Activated naive CD8-positive, alpha-beta T cell (primary cell): ENCODE data around the gene FIBIN.
"Not testable (repeated sequence)": the region's sequence is repeated elsewhere in the genome, so short reads cannot be mapped to it uniquely, and the experiment has no call there.

ENCODE experiments used
- H3K27ac Mint-ChIP-seq: one replicate; pipeline ENCODE4 v1.8.0; 2021; ENCODE audit warnings: mixed read lengths
- H3K27me3 Mint-ChIP-seq: one replicate; pipeline ENCODE4 v1.8.0; 2021; ENCODE audit warnings: mixed read lengths
- H3K36me3 Mint-ChIP-seq: one replicate; pipeline ENCODE4 v1.8.0; 2021; ENCODE audit warnings: mixed read lengths
- H3K4me1 Mint-ChIP-seq: one replicate; pipeline ENCODE4 v1.8.0; 2021; ENCODE audit warnings: low read depth, mixed read lengths
- H3K4me3 Mint-ChIP-seq: one replicate; pipeline ENCODE4 v1.8.0; 2021; ENCODE audit warnings: mild to moderate bottlenecking, mixed read lengths
- H3K9me3 Mint-ChIP-seq: one replicate; pipeline ENCODE4 v1.8.0; 2021; ENCODE audit warnings: low read depth, mixed read lengths

Gene FIBIN

DNA sequence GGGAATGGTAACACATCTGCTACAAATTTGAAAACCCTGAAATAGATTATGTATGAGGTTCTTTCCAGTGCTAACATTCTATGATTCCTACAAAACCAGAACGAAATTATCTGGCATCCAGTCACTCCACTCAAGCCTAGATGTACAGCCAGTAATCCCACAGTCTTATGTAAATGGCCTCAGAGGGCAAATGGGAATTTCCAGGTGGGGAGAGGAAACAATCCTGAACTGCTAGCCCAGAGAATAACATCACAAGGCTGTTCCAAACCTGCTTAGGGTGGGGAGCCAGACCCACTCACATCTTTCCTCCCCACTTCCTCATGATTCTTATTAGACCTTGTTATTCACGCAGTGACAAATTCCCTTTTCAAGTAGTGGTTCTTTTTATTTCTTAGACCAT lies 3.5 kb downstream of the FIBIN start:
- no peak overlapping the region for H3K27ac Mint-ChIP-seq
- no peak overlapping the region for H3K4me3 Mint-ChIP-seq
- H3K4me1 Mint-ChIP-seq = no peaks in the 10 kb centered on the region

DNA sequence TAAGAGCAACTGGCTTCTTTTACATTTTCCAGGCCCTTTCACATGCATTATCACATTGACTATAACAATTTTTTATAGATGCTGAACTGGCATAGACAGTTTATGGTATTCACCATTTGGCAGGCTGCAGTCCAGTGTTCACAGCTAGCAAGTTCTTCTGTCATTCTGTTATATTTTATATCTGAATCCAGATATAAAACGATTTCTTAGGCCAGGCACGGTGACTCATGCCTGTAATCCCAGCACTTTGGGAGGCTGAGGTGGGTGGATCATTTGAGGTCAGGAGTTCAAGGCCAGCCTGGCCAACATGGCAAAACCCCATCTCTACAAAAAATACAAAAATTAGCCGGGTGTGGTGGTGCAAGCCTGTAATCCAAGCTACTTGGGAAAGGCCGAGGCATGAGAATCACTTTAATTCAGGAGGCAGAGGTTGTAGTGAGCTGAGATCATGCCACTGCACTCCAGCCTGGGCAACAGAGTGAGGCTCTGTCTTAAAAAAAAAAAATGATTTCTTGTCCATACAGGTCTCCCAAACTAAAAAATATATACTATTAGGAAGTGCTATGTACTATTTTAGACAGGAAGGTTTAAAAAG lies 7.3 kb downstream of the FIBIN start:
- not testable (repeated sequence) for H3K4me1 Mint-ChIP-seq, H3K27ac Mint-ChIP-seq

More for the DNA sequence above, 3.5 kb downstream of the FIBIN start:
- H3K36me3 Mint-ChIP-seq = no peaks in the 10 kb centered on the region
- no peaks in the 10 kb centered on the region for H3K9me3 Mint-ChIP-seq
- H3K27me3 Mint-ChIP-seq = peaks cover 3% of the 10 kb centered on the region

DNA sequence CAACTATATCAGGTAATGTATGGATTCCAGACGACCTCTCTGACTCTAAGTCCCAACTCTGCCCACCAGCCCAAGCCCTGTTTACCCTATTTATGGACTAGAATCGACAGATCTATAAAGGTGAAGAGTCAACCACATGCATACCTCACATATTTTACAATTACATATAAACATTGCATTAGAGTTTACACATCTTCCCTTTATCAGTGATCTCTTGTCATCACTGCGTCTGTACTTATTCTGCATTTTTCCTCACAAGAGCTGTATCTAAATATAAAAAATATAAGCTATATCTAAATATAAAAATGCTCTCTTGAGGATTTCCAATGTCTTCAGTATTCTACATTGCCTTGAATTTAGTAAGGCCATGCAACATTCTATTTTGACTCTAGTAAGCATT lies 8.5 kb downstream of the FIBIN start:
- H3K27ac Mint-ChIP-seq = no peak overlapping the region
- H3K4me1 Mint-ChIP-seq = no peaks in the 10 kb centered on the region
- H3K9me3 Mint-ChIP-seq = peaks cover 3% of the 10 kb centered on the region
- H3K27me3 Mint-ChIP-seq = no peaks in the 10 kb centered on the region
- no peaks in the 10 kb centered on the region for H3K36me3 Mint-ChIP-seq
- H3K4me3 Mint-ChIP-seq = no peak overlapping the region

More for the DNA sequence above, 7.3 kb downstream of the FIBIN start:
- H3K9me3 Mint-ChIP-seq, H3K27me3 Mint-ChIP-seq, H3K4me3 Mint-ChIP-seq, H3K36me3 Mint-ChIP-seq: not testable (repeated sequence)

- no peaks in the 10 kb centered on the region for H3K27me3 Mint-ChIP-seq
- H3K27ac Mint-ChIP-seq = no peak overlapping the region
- H3K9me3 Mint-ChIP-seq = peaks cover 3% of the 10 kb centered on the region
- no peaks in the 10 kb centered on the region for H3K4me1 Mint-ChIP-seq
- H3K36me3 Mint-ChIP-seq = no peaks in the 10 kb centered on the region
- no peak overlapping the region for H3K4me3 Mint-ChIP-seq
These were observed 8.9 kb downstream of the FIBIN start for GRCh38 chr11:27002838-27003237.

GRCh38 chr11:27004103-27004502 lies 10.2 kb downstream of the FIBIN start:
- H3K4me3 Mint-ChIP-seq = no peak overlapping the region
- H3K36me3 Mint-ChIP-seq = no peaks in the 10 kb centered on the region
- no peaks in the 10 kb centered on the region for H3K27me3 Mint-ChIP-seq
- H3K9me3 Mint-ChIP-seq = peaks cover 3% of the 10 kb centered on the region
- H3K27ac Mint-ChIP-seq = no peak overlapping the region
- no peaks in the 10 kb centered on the region for H3K4me1 Mint-ChIP-seq

- Mint-ChIP-seq H3K4me1 (no peaks in the 10 kb centered on the region), H3K27me3 (no peaks in the 10 kb centered on the region), H3K36me3 (no peaks in the 10 kb centered on the region), H3K27ac (no peak overlapping the region), H3K9me3 (peaks cover 7% of the 10 kb centered on the region), H3K4me3 (no peak overlapping the region)
These were observed 15.1 kb downstream of the FIBIN start for GRCh38 chr11:27008811-27009535.

DNA sequence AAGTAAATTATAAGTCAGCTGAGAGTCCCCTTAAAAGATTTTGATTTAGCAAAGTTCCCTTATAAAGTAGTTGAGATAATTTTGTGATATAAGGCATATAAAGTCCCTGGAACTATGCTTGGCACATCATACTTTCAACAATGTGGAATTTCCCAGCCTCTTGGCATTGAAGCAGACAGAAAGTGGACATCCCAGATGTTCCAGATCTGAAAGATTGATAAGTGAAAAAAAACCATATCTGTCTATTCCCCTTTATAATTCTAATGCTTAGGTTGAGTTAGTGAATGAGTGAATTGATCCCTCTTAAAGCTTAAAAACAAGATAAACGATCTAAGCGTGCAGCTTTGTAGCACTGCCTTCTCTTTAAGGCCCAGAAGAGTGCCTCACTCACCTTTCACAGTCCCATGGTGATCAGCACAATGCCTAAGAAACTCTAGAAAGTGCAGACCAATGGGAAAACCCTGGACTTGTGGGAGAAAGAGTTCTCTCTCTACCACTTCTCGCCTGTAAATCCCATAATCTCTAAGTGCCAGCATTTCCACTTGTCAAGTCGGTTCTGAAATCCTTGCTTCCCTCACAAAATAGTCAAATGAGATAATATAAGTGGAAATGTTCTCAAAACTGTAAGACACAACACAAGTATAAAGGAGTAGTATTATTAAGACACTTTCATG lies 17.8 kb downstream of the FIBIN start:
- Mint-ChIP-seq H3K36me3 (no peaks in the 10 kb centered on the region), H3K27ac (no peak overlapping the region), H3K27me3 (no peaks in the 10 kb centered on the region), H3K9me3 (peaks cover 4% of the 10 kb centered on the region), H3K4me1 (no peaks in the 10 kb centered on the region), H3K4me3 (no peak overlapping the region)

DNA sequence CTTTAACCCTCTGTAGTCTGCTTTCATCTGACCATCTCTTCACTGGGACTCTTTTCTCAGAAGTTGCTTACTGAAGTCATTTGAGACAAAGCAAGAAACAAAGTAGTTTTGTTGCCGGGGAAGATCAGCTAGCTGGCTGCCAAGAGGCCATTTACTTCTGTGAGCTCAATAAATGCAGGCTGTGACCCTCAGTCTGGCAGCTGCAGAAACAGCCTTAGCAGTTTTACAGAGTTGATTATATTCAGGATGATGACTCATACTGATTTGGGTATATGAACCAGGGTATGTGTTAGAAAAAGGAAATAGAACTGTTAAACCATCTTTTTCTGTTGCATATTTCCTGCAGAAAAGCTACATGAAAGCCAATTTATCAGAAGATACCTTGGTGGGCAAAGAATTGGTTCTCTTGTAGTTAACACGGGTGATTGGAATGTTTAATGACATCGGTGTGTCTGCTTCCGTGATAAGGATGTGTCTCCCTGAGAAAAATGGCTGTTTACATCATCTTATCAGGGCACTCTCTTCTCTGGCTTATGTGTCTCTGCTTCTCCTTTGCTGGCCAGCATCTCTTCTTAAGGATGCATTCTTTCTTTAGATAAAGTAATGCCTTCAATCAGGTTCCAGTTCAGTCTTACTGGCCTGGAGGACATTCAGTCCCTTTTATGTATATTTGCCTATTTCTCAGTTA lies 18.5 kb downstream of the FIBIN start:
- Mint-ChIP-seq H3K4me1 (no peaks in the 10 kb centered on the region), H3K9me3 (peaks cover 4% of the 10 kb centered on the region), H3K27me3 (no peaks in the 10 kb centered on the region), H3K27ac (no peak overlapping the region), H3K4me3 (no peak overlapping the region), H3K36me3 (no peaks in the 10 kb centered on the region)

- H3K27ac Mint-ChIP-seq = no peak overlapping the region
- H3K4me1 Mint-ChIP-seq = no peaks in the 10 kb centered on the region
- peaks cover 4% of the 10 kb centered on the region for H3K9me3 Mint-ChIP-seq
- H3K36me3 Mint-ChIP-seq = no peaks in the 10 kb centered on the region
- no peak overlapping the region for H3K4me3 Mint-ChIP-seq
- H3K27me3 Mint-ChIP-seq = no peaks in the 10 kb centered on the region
These were observed 20.0 kb downstream of the FIBIN start for GRCh38 chr11:27013781-27014361.

- Mint-ChIP-seq H3K4me3 (no peak overlapping the region), H3K9me3 (no peaks in the 10 kb centered on the region), H3K4me1 (no peaks in the 10 kb centered on the region), H3K27me3 (no peaks in the 10 kb centered on the region), H3K36me3 (no peaks in the 10 kb centered on the region), H3K27ac (no peak overlapping the region)
These were observed 25.1 kb downstream of the FIBIN start for GRCh38 chr11:27018902-27019529.

DNA sequence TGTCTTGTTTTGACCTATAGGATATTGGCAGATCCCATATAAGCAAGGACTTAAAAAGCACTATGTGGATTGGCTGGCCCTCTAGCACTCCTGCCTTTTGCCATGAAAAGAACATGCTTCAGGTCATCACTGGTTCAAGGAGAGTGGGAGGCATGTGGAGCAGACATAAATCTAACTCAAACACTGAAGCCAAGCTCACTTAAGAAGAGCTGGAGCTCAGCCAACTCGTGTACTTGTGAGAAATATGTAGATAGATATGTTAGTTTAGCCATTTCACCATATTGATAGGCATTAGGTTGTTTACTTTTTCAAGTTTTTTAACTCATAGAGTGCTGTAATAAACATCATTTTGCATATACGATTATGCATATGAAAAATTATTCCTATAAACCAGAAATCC lies 26.8 kb downstream of the FIBIN start:
- H3K36me3 Mint-ChIP-seq = no peaks in the 10 kb centered on the region

GRCh38 chr11:27022659-27023251 lies 28.8 kb downstream of the FIBIN start:
- H3K9me3 Mint-ChIP-seq = no peaks in the 10 kb centered on the region
- no peak overlapping the region for H3K27ac Mint-ChIP-seq
- no peaks in the 10 kb centered on the region for H3K4me1 Mint-ChIP-seq
- no peaks in the 10 kb centered on the region for H3K36me3 Mint-ChIP-seq
- H3K27me3 Mint-ChIP-seq = no peaks in the 10 kb centered on the region
- H3K4me3 Mint-ChIP-seq = no peak overlapping the region

More for the DNA sequence above, 26.8 kb downstream of the FIBIN start:
- Mint-ChIP-seq H3K27ac (no peak overlapping the region), H3K9me3 (no peaks in the 10 kb centered on the region), H3K4me1 (no peaks in the 10 kb centered on the region), H3K27me3 (no peaks in the 10 kb centered on the region), H3K4me3 (no peak overlapping the region)

DNA sequence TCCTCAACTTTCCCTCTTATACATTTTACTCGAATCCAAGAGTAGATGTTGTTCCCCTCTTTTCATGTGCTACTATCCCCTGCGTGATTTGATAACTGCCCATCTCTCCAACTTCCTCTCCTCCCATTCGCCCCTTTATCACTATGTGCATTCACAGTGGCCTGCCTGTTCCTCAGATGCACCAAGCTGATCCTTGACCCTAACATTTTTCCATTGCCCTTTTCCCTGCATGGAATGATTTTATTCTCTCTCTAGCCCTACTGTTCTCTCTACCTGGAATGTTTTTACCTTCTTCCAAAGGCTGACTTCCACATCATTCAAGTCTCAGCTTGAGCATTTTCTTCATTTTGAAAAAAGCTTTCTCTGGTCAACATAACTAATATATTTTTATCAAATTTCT lies 31.0 kb downstream of the FIBIN start:
- no peak overlapping the region for H3K27ac Mint-ChIP-seq
- no peak overlapping the region for H3K4me3 Mint-ChIP-seq
- H3K9me3 Mint-ChIP-seq = no peaks in the 10 kb centered on the region
- no peaks in the 10 kb centered on the region for H3K4me1 Mint-ChIP-seq
- H3K27me3 Mint-ChIP-seq = no peaks in the 10 kb centered on the region
- H3K36me3 Mint-ChIP-seq = no peaks in the 10 kb centered on the region

GRCh38 chr11:27025312-27025955 lies 31.5 kb downstream of the FIBIN start:
- H3K4me1 Mint-ChIP-seq = no peaks in the 10 kb centered on the region
- no peak overlapping the region for H3K4me3 Mint-ChIP-seq
- no peaks in the 10 kb centered on the region for H3K36me3 Mint-ChIP-seq
- H3K27me3 Mint-ChIP-seq = no peaks in the 10 kb centered on the region
- H3K9me3 Mint-ChIP-seq = no peaks in the 10 kb centered on the region
- no peak overlapping the region for H3K27ac Mint-ChIP-seq
